Measurements from ENCODE around the gene TSEN54.

Gene TSEN54

GRCh38 chr17:75559958-75560533 is 43.7 kb downstream of the TSEN54 start:
- no peak for TF ChIP-seq CTCF (IDR thresholded peaks at IDR 0.05; ENCODE audit: insufficient read depth, low read length, missing control alignments)
- CTCF ChIA-PET = interaction anchor here (1.3 to 1.8 kb wide), 2 partner anchors 73 to 134 kb away, joined by 3 to 9 read pairs; partner anchors contain the start of gene SMIM5
- POLR2A ChIA-PET = no interaction called here
- H3K4me3 ChIP-seq (ENCODE audit: low read depth, low read length) = no peak overlapping the region
- DNase-seq (ENCODE audit: low read depth, low spot score) = no peak

GRCh38 chr17:75561927-75562603 is 45.7 kb downstream of the TSEN54 start:
- DNase-seq (ENCODE audit: low read depth, low spot score) = no peak
- POLR2A ChIA-PET = no interaction called here
- no peak for TF ChIP-seq CTCF (IDR thresholded peaks at IDR 0.05; ENCODE audit: insufficient read depth, low read length, missing control alignments)
- CTCF ChIA-PET = interaction anchor here (1.2 kb wide), 1 partner anchor 9 kb away, joined by 3 read pairs; no protein-coding TSS in a partner anchor
- no peak overlapping the region for H3K4me3 ChIP-seq (ENCODE audit: low read depth, low read length)

GRCh38 chr17:75563063-75563758 is 46.9 kb downstream of the TSEN54 start:
- CTCF ChIA-PET = interaction anchor here (1.2 kb wide), 1 partner anchor 10 kb away, joined by 3 read pairs; no protein-coding TSS in a partner anchor
- H3K4me3 ChIP-seq (ENCODE audit: low read depth, low read length) = no peak overlapping the region

DNA sequence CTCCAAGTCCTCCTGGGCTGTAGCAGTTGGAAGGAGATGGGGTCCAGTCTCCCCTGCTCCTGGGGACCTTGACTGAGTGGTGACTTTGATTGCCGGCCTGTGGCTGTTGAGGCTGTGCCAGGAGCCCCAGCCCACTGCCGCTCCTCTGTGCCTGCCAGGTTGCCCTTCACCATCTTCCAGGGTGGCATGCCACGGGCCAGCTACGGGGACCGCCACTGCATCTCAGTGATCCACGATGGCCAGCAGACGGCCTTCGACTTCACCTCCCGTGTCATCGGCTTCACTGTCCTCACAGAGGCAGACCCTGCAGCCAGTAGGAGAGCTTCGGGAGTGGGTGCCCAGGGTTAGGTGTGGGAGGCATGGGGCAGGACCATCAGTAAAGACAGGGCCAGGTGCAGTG is 47.9 kb downstream of the TSEN54 start:
- no peak for TF ChIP-seq CTCF (IDR thresholded peaks at IDR 0.05; ENCODE audit: insufficient read depth, low read length, missing control alignments)
- DNase-seq (ENCODE audit: low read depth, low spot score) = no peak
- CTCF ChIA-PET = no interaction called here
- H3K4me3 ChIP-seq (ENCODE audit: low read depth, low read length) = no peak overlapping the region
- POLR2A ChIA-PET = no interaction called here

More at GRCh38 chr17:75563063-75563758, 46.9 kb downstream of the TSEN54 start:
- TF ChIP-seq CTCF (IDR thresholded peaks at IDR 0.05; ENCODE audit: insufficient read depth, low read length, missing control alignments) = no peak
- no peak for DNase-seq (ENCODE audit: low read depth, low spot score)
- POLR2A ChIA-PET = no interaction called here

DNA sequence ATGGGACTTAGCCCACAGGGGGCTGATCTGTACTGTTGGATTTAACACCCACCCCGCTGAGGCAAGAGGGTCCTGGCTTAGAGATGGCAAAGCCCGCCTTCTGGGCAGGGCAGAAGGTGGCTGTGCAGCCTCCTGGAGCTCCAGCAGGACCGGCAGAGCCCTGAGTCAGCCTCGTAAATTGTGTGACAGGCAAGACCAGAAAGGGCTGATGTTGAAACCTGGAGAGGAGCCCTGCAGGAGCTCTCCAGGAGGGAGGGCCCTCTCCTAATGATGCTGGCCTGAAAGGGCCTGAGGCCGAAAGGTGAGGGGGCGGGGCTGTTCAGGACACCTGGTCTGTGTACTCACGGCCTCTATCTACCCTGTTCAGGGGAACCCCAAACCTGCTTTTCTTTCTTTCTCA is 48.7 kb downstream of the TSEN54 start:
- POLR2A ChIA-PET = interaction anchor here (0.6 kb wide), 1 partner anchor 69 kb away, joined by 3 read pairs; no protein-coding TSS in a partner anchor
- TF ChIP-seq CTCF (IDR thresholded peaks at IDR 0.05; ENCODE audit: insufficient read depth, low read length, missing control alignments) = no peak
- no peak for DNase-seq (ENCODE audit: low read depth, low spot score)

DNA sequence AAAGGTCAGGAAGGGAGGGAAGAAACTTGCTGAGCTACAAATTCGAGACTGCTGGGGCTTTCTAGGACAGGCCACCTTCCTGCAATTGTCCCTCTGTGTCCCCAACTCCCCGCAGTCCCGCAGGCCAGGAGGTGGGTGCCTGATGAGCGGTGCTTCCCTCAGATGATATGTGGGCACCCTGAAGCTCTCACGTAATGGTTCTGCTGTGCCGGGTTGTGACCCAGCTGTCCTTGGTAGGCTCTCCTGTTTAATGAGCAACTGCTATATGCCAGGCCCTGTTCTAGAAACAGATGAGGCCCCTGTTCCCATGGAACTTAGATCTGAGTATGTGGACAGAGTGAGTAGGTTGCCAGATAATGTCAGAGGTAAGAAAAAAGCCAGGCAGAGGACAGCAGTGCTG is 49.3 kb downstream of the TSEN54 start:
- H3K4me3 ChIP-seq (ENCODE audit: low read depth, low read length) = no peak overlapping the region
- POLR2A ChIA-PET = interaction anchor here (0.6 kb wide), 1 partner anchor 68 kb away, joined by 3 read pairs; no protein-coding TSS in a partner anchor
- no peak for TF ChIP-seq CTCF (IDR thresholded peaks at IDR 0.05; ENCODE audit: insufficient read depth, low read length, missing control alignments)
- DNase-seq (ENCODE audit: low read depth, low spot score) = no peak
- CTCF ChIA-PET = interaction anchor here (1.1 to 1.4 kb wide), 4 partner anchors 12 to 117 kb away, joined by 3 to 4 read pairs (median 3); no protein-coding TSS in a partner anchor

More for the DNA sequence above, 48.7 kb downstream of the TSEN54 start:
- no peak overlapping the region for H3K4me3 ChIP-seq (ENCODE audit: low read depth, low read length)
- CTCF ChIA-PET = interaction anchor here (1.1 to 1.4 kb wide), 3 partner anchors 13 to 41 kb away, joined by 3 to 4 read pairs (median 3); no protein-coding TSS in a partner anchor
